ENCODE results near the gene PLA2R1. TPM values are rescaled to one million over a fixed set of nuclear protein-coding genes. Genes with fewer than 3 reads are reported as not detected.

Gene PLA2R1
- polyA plus RNA-seq, 3 donors = not detected

GRCh38 chr2:159908623-159909022, 153.8 kb downstream of the PLA2R1 start:
- WGBS (ENCODE audit: insufficient coverage) = no CpG with 5 or more reads among the region's 2 CpGs
- H3K9ac ChIP-seq (ENCODE audit: insufficient read depth, low read length, poor library complexity, severe bottlenecking) = no peak overlapping the region
- DNase-seq = no peak
- H3K79me2 ChIP-seq (ENCODE audit: insufficient read depth, low read length) = no peaks in the 10 kb centered on the region
- H3K4me2 ChIP-seq (replicated peaks; ENCODE audit: extremely low read depth, low read length, poor library complexity, severe bottlenecking) = no peak overlapping the region
- peaks cover 16 to 20% of the 10 kb centered on the region in 2 donors for H3K4me1 ChIP-seq (ENCODE audit: control insufficient read depth in 1 of 2, insufficient read depth in 2 of 2, low read length in 2 of 2)
- no peaks in the 10 kb centered on the region for H4K20me1 ChIP-seq (ENCODE audit: insufficient read depth, low read length)
- H3K27ac ChIP-seq (ENCODE audit: low read depth in 1 of 2, low read length in 2 of 2) = no peak overlapping the region
- H3K4me3 ChIP-seq (replicated peaks in 1 of 3; ENCODE audit: low read depth in 2 of 3, low read length in 3 of 3) = no peak overlapping the region
- H3K27me3 ChIP-seq (ENCODE audit: control insufficient read depth in 2 of 2, insufficient read depth in 2 of 2, low read length in 2 of 2) = no peaks in the 10 kb centered on the region
- Mint-ChIP-seq H3K27me3 (ENCODE audit: low read depth in 3 of 3) (peaks cover 0 to 4% (median 2%) of the 10 kb centered on the region in 3 donors), H3K4me1 (peaks cover 12% of the 10 kb centered on the region), H3K36me3 (no peaks in the 10 kb centered on the region), H3K9me3 (peaks cover 0 to 2% (median 0%) of the 10 kb centered on the region in 7 donors), H3K27ac (no peak overlapping the region), H3K4me3 (no peak overlapping the region)
- intact Hi-C loops (cut with micrococcal nuclease) = no loop called here
- TF ChIP-seq, protein P1, sequence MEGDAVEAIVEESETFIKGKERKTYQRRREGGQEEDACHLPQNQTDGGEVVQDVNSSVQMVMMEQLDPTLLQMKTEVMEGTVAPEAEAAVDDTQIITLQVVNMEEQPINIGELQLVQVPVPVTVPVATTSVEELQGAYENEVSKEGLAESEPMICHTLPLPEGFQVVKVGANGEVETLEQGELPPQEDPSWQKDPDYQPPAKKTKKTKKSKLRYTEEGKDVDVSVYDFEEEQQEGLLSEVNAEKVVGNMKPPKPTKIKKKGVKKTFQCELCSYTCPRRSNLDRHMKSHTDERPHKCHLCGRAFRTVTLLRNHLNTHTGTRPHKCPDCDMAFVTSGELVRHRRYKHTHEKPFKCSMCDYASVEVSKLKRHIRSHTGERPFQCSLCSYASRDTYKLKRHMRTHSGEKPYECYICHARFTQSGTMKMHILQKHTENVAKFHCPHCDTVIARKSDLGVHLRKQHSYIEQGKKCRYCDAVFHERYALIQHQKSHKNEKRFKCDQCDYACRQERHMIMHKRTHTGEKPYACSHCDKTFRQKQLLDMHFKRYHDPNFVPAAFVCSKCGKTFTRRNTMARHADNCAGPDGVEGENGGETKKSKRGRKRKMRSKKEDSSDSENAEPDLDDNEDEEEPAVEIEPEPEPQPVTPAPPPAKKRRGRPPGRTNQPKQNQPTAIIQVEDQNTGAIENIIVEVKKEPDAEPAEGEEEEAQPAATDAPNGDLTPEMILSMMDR (IDR thresholded peaks at IDR 0.05) = no peak
- H2AFZ ChIP-seq (ENCODE audit: insufficient read depth, low read depth, low read length, poor library complexity, severe bottlenecking) = no peak overlapping the region
- no peaks in the 10 kb centered on the region for H3K9me3 ChIP-seq (replicated peaks in 1 of 2; ENCODE audit: control insufficient read depth in 1 of 2, insufficient read depth in 1 of 2, low read length in 2 of 2)
- H3K36me3 ChIP-seq (replicated peaks in 1 of 2; ENCODE audit: control insufficient read depth in 1 of 2, insufficient read depth in 2 of 2, low read length in 2 of 2) = no peaks in the 10 kb centered on the region

DNA sequence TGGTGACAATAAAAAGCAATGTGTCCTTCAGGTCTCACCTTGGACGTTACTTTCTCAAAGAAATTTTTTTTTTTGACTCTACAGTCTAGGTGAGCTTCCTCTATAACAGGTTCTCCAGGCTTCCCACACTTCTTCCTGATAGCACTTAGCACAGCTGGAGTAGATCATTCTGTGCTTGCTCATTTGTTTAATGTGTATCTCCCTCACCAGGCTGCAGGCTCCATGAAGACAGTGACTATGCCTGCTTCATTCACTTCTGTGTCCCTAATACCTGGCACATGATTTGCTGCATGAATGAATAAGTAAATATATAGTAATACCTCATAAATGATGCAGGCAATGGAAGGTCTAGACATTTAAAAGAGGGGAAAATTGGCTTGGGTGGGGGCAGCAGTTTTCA, 154.5 kb downstream of the PLA2R1 start:
- Mint-ChIP-seq H3K27ac (no peak overlapping the region), H3K4me3 (no peak overlapping the region), H3K9me3 (peaks cover 0 to 3% (median 0%) of the 10 kb centered on the region in 7 donors), H3K4me1 (peaks cover 18% of the 10 kb centered on the region), H3K27me3 (ENCODE audit: low read depth in 3 of 3) (peaks cover 0 to 2% (median 2%) of the 10 kb centered on the region in 3 donors), H3K36me3 (no peaks in the 10 kb centered on the region)
- intact Hi-C loops (cut with micrococcal nuclease) = no loop called here
- WGBS (ENCODE audit: insufficient coverage) = no CpG with 5 or more reads among the region's 1 CpG
- H3K4me2 ChIP-seq (replicated peaks; ENCODE audit: extremely low read depth, low read length, poor library complexity, severe bottlenecking) = no peak overlapping the region
- H3K4me3 ChIP-seq (replicated peaks in 1 of 3; ENCODE audit: low read depth in 2 of 3, low read length in 3 of 3) = no peak overlapping the region
- no peaks in the 10 kb centered on the region for H3K9me3 ChIP-seq (replicated peaks in 1 of 2; ENCODE audit: control insufficient read depth in 1 of 2, insufficient read depth in 1 of 2, low read length in 2 of 2)
- no peak overlapping the region for H3K27ac ChIP-seq (ENCODE audit: low read depth in 1 of 2, low read length in 2 of 2)
- H4K20me1 ChIP-seq (ENCODE audit: insufficient read depth, low read length) = peaks cover 2% of the 10 kb centered on the region
- H3K36me3 ChIP-seq (replicated peaks in 1 of 2; ENCODE audit: control insufficient read depth in 1 of 2, insufficient read depth in 2 of 2, low read length in 2 of 2) = no peaks in the 10 kb centered on the region
- H2AFZ ChIP-seq (ENCODE audit: insufficient read depth, low read depth, low read length, poor library complexity, severe bottlenecking) = no peak overlapping the region
- H3K4me1 ChIP-seq (ENCODE audit: control insufficient read depth in 1 of 2, insufficient read depth in 2 of 2, low read length in 2 of 2) = peaks cover 23 to 27% of the 10 kb centered on the region in 2 donors
- H3K27me3 ChIP-seq (ENCODE audit: control insufficient read depth in 2 of 2, insufficient read depth in 2 of 2, low read length in 2 of 2) = no peaks in the 10 kb centered on the region
- no peak for DNase-seq
- TF ChIP-seq, protein P1 (IDR thresholded peaks at IDR 0.05) = no peak
- no peak overlapping the region for H3K9ac ChIP-seq (ENCODE audit: insufficient read depth, low read length, poor library complexity, severe bottlenecking)
- peaks cover 2% of the 10 kb centered on the region for H3K79me2 ChIP-seq (ENCODE audit: insufficient read depth, low read length)

Data from CD14-positive monocyte (primary cell).